Upper lobe of right lung (tissue), 1 donor: ENCODE results near the gene MRM1. TPM values are rescaled to one million over a fixed set of nuclear protein-coding genes. Genes with fewer than 3 reads are reported as not detected.

Source experiments
- ATAC-seq: fragments of 200-7000 bp; cut with Tn5 transposase; one replicate; pipeline ENCODE4 v1.9.1; 2020; ENCODE audit warnings: mild to moderate bottlenecking, moderate library complexity
- DNase-seq: peaks from one replicate; pipeline ENCODE4 v3.0.0-alpha.2; 2020
- H3K27ac ChIP-seq: fragments of 200-600 bp; one replicate; pipeline ENCODE4 v1.8.0; 2022
- H3K27me3 ChIP-seq: fragments of 200-600 bp; one replicate; pipeline ENCODE4 v1.8.0; 2022; ENCODE audit warnings: mild to moderate bottlenecking
- H3K36me3 ChIP-seq: fragments of 200-600 bp; one replicate; pipeline ENCODE4 v1.8.0; 2022
- H3K4me1 ChIP-seq: fragments of 200-600 bp; one replicate; pipeline ENCODE4 v1.8.0; 2022
- H3K4me3 ChIP-seq: fragments of 200-600 bp; one replicate; pipeline ENCODE4 v1.8.0; 2022; ENCODE audit warnings: mild to moderate bottlenecking
- H3K9me3 ChIP-seq: fragments of 200-600 bp; one replicate; pipeline ENCODE4 v1.8.0; 2022
- intact Hi-C: fragments of 100-400 bp; cut with DNase I; formaldehyde crosslinking; loops from one replicate; pipeline ENCODE4 v1.11.0; 2022
- total RNA-seq: library from RNA; stranded (reverse); fragmentation: NEBNext Ultra II Directional; extraction: Animal tissue kit (Norgen Biotek cat#: 25700); gene quantifications from one replicate; pipeline ENCODE4 v1.2.1, GENCODE V29; 2021
- TF ChIP-seq, protein P1 (sequence below): fragments of 200-600 bp; IDR thresholded peaks from one replicate; pipeline ENCODE4 v1.8.0; 2022; ENCODE audit warnings: antibody characterized with exemption
- donor health status: DM: no; HTN: yes; CAD: no; lungs with severe emphysema.

Gene MRM1
- total RNA-seq, 1 donor from 2014 or later, result 5.6 TPM

DNA sequence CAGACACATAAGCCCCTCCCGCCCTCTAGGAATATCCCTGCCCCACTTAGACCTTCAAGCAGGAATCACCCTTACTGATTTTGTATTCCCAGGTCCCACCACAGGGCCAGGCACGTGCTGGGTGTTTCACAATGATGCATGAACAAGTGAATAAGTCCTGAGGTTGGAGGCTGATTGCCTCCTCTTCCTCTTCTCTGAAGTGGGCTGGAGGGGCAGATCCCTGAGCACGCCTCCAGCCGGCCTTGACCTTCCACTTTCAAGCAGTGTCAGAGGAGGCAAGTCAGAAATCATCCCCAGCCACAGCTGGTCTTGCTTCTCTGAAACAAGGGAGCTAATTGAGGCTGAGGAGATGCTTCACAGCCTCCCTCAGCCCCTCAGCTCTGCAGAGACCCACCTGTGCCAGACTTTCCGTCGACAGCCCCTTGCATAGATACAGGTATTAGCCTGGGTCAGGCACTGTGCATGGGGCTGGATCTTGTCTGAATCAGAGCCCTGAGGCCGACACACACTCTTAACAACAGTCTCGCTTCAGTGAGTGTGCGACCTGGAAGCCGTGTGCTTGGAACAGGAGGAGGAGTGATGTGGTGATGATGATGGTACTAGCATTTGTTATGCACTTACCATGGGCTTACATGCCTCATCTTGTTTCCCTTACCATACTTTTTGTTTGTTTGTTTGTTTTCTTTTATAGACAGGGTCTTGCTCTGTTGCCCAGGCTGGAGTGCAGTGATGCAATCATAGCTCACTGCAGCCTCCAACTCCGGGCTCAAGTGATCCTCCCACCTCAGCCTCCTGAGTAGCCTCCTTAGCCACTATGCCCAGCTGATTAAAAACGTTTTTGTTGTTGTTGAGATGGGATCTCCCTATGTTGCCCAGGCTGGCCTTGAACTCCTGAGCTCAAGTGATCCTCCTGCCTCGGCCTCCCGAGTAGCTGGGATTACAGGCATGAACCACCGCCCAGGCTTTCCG, 15.0 kb downstream of the MRM1 start:
- Histone ChIP-seq H3K9me3 (no peaks in the 10 kb centered on the region), H3K27ac (no peak overlapping the region), H3K27me3 (peaks cover 9% of the 10 kb centered on the region), H3K36me3 (no peaks in the 10 kb centered on the region), H3K4me1 (no peaks in the 10 kb centered on the region), H3K4me3 (no peak overlapping the region)
- TF ChIP-seq, protein P1, sequence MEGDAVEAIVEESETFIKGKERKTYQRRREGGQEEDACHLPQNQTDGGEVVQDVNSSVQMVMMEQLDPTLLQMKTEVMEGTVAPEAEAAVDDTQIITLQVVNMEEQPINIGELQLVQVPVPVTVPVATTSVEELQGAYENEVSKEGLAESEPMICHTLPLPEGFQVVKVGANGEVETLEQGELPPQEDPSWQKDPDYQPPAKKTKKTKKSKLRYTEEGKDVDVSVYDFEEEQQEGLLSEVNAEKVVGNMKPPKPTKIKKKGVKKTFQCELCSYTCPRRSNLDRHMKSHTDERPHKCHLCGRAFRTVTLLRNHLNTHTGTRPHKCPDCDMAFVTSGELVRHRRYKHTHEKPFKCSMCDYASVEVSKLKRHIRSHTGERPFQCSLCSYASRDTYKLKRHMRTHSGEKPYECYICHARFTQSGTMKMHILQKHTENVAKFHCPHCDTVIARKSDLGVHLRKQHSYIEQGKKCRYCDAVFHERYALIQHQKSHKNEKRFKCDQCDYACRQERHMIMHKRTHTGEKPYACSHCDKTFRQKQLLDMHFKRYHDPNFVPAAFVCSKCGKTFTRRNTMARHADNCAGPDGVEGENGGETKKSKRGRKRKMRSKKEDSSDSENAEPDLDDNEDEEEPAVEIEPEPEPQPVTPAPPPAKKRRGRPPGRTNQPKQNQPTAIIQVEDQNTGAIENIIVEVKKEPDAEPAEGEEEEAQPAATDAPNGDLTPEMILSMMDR, result no peak
- intact Hi-C loops, result no loop called here
- no peak for DNase-seq
- ATAC-seq, result no peak

DNA sequence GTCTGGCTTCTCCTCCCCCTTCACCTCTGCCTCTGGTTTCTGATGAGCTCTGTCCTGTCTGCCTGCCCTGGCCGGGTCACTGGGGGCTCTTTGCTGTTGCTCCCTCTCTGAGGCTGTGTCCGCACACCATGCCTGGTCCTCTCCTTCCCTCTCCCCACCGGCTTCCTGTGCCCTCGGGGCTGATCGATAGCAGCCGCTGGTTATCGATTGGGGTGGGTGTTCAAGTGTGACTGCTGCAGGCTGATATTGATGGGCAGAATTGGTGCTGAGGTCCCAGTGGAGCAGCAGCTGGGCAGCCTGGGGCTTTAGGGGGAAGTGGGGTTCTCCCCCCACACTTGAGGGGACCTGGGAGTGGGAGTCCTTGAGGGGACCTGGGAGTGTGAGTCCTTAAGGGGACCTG, 16.4 kb downstream of the MRM1 start:
- H3K27me3 ChIP-seq, result peaks cover 9% of the 10 kb centered on the region
- TF ChIP-seq, protein P1, result no peak
- intact Hi-C loops, result no loop called here

GRCh38 chr17:36623281-36623680, 21.9 kb downstream of the MRM1 start:
- Histone ChIP-seq H3K27me3 (no peaks in the 10 kb centered on the region), H3K4me1 (no peaks in the 10 kb centered on the region), H3K36me3 (no peaks in the 10 kb centered on the region), H3K9me3 (no peaks in the 10 kb centered on the region), H3K4me3 (no peak overlapping the region), H3K27ac (no peak overlapping the region)
- intact Hi-C loops, result loop anchor here (10.0 kb wide), 1 partner anchor 422 kb away; no protein-coding TSS in a partner anchor
- TF ChIP-seq, protein P1, result no peak
- DNase-seq (no peak), ATAC-seq (no peak)

More for the DNA sequence above, 16.4 kb downstream of the MRM1 start:
- ATAC-seq (no peak), DNase-seq (no peak)
- H3K27ac ChIP-seq, result no peak overlapping the region
- H3K4me1 ChIP-seq, result no peaks in the 10 kb centered on the region
- no peaks in the 10 kb centered on the region for H3K36me3 ChIP-seq
- H3K9me3 ChIP-seq, result no peaks in the 10 kb centered on the region
- H3K4me3 ChIP-seq, result no peak overlapping the region

DNA sequence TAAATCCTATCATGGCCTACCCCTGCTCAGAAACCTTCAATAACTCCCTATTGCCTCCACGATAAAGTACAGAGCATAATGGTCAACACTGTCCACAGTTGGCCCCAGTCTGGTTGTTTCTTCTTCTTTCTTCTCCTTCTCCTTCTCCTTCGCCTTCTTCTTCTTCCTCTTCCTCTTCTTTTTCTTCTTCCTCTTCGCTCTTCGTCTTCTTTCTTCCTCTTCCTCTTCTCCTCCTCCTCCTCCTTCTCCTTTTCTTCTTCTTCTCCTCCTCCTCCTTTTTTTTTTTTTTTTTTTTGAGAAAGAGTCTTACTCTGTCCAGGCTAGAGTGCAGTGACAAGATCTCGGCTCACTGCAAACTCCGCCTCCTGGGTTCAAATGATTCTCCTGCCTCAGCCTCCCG, 23.8 kb downstream of the MRM1 start:
- Histone ChIP-seq H3K27me3 (no peaks in the 10 kb centered on the region), H3K36me3 (no peaks in the 10 kb centered on the region), H3K4me1 (no peaks in the 10 kb centered on the region), H3K4me3 (no peak overlapping the region), H3K27ac (no peak overlapping the region), H3K9me3 (no peaks in the 10 kb centered on the region)
- intact Hi-C loops, result loop anchor here (10.0 kb wide), 1 partner anchor 420 kb away; no protein-coding TSS in a partner anchor
- ATAC-seq (no peak), DNase-seq (no peak)
- TF ChIP-seq, protein P1, result no peak

GRCh38 chr17:36627101-36627500, 25.7 kb downstream of the MRM1 start:
- TF ChIP-seq, protein P1, result no peak

More at GRCh38 chr17:36627101-36627500, 25.7 kb downstream of the MRM1 start:
- no peaks in the 10 kb centered on the region for H3K4me1 ChIP-seq
- DNase-seq, result no peak
- no peak for ATAC-seq
- no peak overlapping the region for H3K27ac ChIP-seq
- H3K27me3 ChIP-seq, result no peaks in the 10 kb centered on the region
- no peaks in the 10 kb centered on the region for H3K36me3 ChIP-seq
- intact Hi-C loops, result loop anchor here (10.0 kb wide), 1 partner anchor 418 kb away; no protein-coding TSS in a partner anchor
- H3K4me3 ChIP-seq, result no peak overlapping the region
- H3K9me3 ChIP-seq, result no peaks in the 10 kb centered on the region
